NCI-H748 treated with DMSO at 0.1 percent for 48 hours (cell line): ENCODE measurements around the gene TTI1.
"Not testable (repeated sequence)": the region's sequence is repeated elsewhere in the genome, so short reads cannot be mapped to it uniquely, and the experiment has no call there.

ENCODE experiments used
- DNase-seq: peaks from one replicate; lab custom pipeline; 2025; lab: John Stamatoyannopoulos, UW

The TTI1 gene

DNA sequence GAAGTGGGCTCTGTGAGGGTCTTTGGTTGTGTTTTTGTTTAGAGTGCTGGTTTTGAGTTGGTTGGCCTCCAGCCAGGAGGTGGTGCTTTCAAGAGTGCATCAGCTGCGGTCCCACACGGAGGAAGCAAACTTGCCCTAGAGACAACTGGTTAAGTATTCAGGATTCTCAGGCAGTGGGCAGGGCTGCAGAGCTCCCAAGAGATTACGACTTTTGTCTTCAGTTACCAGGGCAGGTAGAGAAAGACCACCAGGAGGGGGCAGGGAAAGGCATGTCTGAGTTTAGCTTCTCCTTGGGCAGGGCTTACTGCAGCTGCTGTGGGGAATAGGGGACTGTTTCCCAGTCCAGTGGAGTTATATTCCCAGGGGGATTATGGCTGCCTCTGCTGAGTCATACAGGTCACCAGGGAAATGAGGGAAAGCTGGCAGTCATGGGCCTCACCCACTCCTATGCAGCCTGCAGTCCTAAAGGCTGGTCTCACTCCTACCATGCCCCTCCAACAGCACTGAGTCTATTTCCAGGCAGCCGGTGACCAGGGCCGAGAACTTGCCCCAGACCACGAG is 64.3 kb downstream of the TTI1 start:
- DNase-seq = peak; percentile 63

DNA sequence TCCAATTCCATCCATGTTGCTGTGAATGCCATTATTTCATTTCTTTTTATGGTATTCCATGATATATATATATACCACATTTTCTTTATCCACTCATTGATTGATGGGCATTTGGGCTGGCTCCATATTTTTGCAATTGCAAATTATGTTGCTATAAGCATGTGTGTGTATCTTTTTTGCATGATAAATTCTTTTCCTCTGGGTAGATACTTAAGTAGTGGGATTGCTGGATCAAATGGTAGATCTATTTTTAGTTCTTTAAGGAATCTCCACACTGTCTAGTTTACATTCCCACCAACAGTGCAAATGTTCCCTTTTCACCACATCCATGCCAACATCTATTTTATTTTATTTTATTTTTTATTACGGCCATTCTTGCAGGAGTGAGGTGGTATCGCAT is 69.8 kb downstream of the TTI1 start:
- DNase-seq = not testable (repeated sequence)

DNA sequence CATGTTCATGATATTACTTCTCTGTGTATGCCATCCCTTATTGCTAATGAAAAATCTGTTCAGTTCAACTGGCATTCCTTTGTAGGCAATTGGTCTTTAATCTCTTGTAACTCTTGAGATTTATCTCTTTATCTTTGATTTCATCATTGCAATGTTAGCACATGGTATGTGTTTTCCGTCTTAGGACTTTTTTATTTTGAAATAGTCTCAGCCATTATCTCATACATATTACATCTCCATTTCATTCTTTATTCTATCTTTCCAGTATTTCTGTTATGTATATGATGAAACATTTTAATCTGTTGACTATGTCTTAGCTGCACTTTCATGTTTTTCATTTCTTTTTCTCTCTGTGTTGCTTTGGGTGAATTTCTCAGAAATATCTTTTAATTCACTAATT is 72.2 kb downstream of the TTI1 start:
- no peak for DNase-seq

DNA sequence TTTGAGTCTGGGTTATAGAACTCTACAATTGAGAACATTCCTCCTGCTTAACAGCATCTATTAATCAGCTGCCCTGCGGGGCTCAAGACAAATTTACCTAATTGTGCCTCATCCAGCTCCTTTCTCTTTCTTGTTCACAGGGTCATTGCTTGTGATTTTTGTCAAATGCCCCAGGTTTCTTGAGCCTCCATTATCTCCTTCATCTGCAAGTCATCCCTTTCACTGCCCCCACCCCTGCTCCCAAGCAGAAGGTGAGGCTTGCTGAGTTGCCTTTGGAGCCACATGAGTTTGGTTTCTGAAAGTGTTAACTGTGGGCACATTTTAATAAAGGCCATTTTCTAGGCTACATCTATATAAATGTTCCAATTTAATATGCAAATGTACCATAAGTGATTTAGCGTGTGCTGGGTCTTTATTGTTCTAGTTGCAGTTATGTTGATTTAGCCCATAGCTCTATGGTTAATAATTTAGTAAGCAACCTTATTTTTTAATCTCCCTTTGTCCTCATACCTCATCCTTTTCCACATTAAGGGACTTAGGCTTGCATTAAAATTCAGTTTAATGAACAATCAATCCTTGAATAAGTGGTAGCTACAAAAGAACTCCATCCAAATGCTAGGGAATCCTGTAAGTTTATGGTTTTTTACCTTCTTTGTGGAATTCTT is 74.3 kb downstream of the TTI1 start:
- DNase-seq = no peak

DNA sequence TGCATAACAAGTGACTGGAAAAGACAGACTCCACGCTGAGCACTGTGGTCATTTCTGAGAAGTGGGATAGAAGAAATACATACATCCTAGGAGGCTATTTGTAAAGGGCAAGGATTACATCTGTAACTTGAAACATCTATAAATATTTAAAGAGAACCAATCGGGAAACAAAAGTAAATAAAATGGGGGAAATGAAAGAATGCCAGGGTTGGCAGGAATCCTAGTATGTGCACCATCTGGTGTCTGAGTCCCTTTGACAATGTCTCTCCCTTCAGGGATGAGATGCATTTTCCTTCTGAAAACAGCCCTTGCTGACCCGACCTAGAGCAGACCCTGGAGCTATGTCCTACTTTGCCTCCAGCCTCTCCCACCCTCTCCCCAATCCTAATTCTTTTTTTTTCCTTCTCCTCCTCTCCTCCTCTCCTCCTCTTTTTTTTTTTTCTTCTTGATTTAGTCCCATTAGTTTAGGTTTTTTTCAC is 77.1 kb downstream of the TTI1 start:
- peak; percentile 64 for DNase-seq

DNA sequence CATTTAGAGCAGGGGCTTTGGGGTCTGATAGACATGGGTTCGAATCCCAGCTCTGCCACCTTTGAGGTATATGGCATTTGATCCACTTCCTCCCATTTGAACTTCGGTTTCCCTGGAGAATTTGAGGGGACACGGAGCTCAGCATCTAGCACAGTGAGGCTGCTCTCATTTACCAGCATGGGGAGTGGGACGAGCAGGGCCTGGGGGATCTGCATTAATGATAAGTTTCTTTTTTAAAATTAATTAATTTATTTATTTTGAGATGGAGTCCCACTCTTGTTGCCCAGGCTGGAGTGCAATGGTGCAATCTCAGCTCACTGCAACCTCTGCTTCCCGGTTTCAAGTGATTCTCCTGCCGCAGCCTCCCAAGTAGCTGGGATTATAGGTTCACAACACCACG is 77.7 kb downstream of the TTI1 start:
- DNase-seq = no peak

DNA sequence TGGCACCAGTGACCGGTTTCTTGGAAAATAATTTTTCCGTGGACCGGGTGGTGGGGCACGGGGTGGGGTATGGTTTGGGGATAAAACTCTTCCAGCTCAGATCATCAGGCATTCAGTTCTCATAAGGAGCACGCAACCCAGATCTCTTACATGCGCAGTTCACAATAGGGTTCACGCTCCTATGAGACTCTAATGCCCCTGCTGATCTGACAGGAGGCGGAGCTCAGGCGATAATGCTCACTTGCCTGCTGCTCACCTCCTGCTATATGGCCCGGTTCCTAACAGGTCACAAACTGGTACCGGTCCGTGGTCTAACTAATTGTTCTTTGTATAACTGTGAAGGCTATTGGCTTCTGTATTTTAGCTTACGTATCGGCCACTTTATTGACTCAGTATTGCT is 78.6 kb downstream of the TTI1 start:
- no peak for DNase-seq

DNA sequence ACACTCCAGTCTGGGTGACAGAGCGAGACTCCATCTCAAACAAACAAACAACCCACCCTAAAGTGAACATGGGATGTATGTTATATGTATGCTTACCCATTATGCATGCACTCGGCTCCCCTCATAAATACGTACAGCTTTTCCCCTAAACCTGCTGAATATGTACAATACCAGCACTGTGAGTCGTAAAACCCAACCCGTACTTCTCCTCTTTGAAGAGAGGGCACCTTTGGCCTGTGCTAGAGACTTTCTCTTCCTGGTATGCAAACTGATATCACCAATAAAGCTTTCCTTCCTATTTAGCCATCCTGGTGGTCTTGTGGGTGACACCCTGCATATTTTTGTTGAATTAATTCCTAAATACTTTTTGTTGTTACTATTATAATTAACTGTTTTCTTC is 79.1 kb downstream of the TTI1 start:
- DNase-seq = no peak

DNA sequence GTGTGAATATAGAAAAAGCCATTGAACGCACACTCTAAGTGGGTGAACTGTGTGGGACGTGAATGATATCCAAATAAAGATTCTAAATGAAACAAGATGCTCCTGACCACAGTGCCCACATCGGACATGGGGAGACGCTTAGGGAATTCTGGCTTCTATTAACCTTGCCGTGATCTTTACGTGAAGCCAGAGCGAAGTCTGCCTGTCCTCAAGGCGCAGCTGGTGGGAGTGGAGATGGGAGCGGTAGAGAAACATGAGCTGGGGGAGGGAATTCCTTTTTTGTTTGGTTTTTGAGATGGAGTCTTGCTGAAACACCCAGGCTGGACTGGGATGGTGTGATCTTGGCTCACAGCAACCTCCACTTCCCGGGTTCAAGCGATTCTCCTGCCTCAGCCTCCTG is 84.3 kb downstream of the TTI1 start:
- no peak for DNase-seq

DNA sequence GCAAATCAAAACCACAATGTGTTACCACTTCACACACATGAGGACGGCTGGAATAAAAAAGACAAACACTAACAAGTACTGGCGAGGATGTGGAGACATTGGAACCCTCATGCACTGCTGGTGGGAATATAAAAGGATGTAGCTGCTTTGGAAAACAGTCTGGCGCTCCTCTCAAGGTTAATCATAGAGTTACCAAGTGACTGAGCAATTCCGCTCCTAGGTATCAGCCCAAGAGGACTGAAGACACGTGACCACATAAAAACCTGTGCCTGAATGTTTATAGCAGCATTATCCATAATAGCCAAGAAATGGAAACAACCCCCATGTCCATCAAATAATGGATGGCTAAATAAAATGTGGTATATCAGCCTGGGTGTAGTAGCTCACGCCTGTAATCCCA is 85.3 kb downstream of the TTI1 start:
- no peak for DNase-seq

DNA sequence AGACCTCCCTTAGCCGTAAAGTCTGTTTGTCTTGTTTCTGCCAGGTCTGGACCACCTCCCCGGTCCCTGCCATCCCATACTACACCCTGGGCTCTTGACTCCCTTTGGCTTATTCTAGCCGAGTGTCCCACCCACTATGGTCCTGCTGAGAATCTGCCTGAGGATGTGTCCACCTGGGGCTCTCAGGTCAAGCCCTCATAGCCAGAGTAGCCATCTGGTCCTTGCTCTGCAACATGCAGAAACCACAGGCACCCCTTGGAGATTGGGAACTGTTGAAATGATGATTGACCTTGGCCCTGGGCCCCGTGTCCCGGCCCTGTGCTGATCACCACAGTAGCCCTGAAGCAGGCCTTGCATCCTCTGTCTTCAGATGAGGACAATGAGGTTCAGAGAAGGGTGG is 86.3 kb downstream of the TTI1 start:
- no peak for DNase-seq

DNA sequence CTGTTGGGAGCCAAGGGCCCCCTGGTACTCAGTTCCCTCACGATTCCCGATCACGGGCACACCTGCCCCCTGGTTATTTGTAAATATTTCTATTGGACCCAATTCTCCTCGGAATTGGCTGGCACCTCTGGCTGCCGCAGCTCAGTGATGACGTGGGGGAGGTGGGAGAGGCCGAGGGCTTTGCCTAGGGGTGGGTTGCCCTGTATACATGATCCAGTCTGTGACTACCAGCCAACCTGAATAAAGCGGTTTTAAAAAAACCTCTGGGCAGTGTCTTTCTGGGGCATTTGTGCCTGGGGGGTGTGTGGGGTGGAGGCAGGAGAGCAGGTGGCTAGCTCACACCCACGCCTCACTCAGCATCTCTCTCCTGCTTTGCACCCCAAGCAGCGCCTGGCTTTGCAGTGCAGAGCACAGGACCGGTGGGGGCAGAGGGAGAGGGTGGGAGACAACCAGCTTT is 88.1 kb downstream of the TTI1 start:
- DNase-seq = peak; percentile 41

DNA sequence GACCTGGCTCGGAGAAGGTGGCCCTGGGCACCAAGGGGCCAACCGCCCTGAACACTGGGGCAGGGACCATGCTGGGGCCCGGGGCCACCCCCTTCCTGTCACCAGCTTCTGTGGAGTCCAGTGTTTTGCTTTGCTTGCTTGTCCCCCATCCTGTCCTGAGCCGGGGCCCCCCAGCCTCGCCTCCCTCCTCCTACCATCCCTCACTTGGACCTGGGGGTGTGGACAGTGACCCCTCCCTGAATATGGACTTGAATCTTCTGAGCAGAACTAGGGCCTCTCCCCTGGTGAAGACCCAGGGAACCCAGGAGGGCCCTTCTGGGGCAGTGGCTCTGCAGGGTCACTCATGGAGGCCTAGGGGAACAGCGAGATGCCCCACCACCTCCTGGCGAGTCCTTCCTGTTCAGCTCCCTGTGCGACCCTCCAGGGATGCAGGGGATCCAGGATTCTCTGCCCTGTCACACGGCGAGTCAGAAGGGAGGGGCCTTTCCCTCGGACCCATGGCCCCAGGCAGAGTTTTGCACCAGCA is 88.7 kb downstream of the TTI1 start:
- no peak for DNase-seq

DNA sequence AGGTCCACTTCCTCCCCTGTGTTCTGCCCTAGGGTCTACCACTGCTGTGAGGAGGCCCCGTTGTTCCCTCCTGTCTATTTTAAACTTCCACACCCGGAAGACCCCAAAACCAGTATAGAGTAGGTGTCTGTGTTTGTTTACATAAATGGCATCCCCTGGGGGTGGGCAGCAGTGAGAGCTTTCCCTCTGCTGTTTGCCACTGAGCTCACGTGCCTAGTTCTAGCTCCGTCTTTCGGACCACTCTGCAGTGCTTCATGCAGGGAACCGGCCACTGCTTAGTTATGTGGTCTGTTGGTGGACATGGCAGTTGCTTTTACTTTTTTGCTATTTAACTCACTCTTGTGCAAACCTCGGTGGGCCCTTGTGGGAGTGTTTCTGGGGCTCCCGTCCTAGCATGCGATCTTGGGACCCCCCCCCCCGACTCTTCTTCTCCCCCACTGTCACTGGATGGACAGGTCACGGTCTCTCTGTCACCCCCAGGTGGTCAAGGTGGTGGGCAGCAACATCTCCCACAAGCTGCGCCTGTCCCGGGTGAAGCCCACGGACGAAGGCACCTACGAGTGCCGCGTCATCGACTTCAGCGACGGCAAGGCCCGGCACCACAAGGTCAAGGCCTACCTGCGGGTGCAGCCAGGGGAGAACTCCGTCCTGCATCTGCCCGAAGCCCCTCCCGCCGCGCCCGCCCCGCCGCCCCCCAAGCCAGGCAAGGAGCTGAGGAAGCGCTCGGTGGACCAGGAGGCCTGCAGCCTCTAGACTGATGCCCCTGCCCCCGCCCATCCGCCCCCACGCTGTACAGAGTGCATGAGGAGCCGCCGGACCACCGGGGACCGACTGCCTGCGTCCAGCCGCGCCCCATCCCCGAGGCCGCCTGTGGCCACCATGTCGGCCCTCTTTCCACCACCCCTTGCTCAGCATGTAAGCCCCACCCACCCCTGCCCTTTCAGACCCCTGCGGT is 89.5 kb downstream of the TTI1 start:
- no peak for DNase-seq

DNA sequence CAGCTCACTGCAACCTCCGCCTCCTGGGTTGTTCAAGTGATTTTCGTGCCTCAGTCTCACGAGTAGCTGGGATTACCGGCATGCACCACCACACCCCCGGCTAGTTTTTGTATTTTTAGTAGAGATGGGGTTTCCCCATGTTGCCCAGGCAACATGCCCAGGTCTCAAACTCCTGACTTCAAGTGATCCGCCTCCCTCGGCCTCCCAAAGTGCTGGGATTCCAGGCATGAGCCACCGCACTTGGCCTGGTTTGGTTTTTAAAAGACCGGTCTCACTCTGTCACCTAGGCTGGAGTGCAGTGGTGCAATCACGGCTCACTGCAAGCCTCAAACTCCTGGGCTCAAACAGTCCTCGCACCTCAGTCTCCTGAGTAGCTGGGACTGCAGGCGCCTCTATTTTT is 90.2 kb downstream of the TTI1 start:
- no peak for DNase-seq

DNA sequence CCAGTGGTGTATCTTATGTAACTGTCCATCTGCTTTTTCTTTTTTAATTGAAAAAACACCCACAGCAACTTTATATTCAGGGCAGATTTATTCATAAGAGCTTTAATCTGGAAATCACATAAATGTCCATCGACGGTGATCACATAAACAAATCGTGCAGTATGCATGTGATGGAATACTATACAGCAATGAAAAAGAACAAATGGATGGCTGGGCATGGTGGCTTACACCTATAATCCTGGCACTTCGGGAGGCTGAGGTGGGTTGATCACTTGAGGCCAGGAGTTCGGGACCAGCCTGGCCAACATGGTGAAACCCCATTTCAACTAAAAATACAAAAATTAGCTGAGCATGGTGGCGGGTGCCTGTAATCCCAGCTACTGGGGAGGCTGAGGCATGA is 91.3 kb downstream of the TTI1 start:
- no peak for DNase-seq

DNA sequence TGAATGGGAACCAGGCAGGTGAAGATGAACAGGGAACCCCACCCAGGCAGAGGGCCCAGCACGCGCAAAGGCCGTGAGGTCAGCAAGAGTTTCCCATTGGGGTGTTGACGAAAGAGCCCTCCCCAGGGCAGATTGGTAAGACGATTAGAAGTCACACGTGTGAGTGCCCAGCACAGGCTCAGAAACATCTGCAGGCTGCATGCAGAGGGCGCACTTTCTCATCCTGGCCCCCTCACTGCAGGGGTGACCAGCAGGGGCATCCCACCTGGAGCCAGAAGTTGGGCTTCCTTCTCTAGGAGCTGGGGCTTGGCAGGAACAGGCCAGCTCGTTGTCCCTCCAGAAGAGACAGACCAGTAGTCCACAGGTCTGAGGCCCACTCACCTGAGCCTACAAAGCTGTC is 91.9 kb downstream of the TTI1 start:
- DNase-seq = no peak

DNA sequence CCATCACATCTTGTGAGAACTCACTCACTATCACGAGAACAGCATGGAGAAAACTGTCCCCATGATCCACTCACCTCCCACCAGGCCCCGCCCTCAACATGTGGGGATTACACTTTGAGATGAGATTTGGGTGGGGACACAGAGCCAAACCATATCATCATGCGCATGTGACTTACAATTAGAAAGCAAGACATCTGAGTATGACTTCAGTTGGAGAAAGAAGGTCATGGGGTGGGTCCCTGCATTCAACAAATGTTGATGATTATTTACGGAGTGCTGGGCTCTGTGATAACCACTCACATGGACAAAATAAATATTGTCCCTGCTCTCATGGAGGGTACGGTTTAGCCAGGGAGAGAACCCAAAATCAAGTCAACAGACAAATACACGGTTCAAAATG is 92.4 kb downstream of the TTI1 start:
- DNase-seq = no peak

DNA sequence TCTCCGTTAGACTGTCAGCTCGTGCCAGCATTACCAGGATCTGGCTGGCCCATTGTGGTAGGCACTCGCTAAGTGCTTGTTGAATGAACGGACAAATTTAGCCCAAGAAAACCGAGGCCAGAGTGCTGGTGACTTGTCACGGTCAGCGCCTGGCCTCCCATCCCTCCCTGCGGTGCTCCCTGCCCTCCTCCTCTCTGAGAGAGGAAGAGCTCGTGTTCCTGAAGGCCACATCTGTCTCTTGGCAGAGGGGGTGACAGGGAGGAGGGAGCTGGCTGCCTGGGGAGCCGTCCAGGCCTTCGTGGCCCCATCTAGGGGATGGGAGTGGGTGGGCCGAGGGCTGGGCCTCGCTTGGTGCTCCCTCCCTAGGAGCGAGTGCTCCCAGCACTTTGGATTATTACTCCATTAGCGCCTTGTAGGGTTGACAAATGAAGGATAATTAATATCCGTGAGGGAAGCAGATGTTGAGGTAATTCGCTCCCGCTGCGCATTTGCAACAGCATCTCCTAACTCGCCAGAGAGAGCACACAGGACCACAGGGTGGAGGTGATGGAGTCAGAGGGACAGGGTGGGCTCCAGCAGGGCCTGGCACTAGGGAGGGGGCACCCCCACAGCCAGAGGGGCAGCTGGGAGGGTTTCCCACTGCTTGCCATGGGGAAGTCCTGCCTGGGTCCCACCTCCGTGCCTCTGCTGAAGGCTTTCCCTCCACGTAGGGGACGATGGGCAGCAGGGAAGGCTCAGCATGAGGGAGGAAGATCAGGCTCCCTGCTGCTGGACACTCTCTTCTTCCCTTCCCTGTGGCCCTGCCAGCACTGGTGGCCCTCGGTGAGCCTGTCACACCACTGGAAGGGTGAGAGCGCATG is 93.3 kb downstream of the TTI1 start:
- DNase-seq = no peak

DNA sequence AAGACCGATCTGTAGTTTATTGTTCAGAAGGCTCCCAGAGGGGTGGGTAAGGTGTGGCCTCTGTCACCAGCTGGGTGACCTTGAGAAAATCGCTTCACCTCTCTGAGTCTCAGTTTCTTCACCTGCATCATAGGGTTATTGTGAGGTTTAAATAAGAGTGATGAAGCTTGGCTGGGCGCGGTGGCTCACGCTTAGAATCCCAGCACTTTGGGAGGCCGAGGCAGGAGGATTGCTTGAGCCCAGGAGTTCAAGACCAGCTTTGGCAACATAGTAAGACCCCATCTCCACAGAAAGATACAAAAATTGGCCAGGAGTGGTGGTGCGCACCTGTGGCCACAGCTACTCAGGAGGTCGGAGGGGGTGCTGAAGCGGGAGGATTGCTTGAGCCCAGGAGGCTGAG is 94.3 kb downstream of the TTI1 start:
- no peak for DNase-seq

DNA sequence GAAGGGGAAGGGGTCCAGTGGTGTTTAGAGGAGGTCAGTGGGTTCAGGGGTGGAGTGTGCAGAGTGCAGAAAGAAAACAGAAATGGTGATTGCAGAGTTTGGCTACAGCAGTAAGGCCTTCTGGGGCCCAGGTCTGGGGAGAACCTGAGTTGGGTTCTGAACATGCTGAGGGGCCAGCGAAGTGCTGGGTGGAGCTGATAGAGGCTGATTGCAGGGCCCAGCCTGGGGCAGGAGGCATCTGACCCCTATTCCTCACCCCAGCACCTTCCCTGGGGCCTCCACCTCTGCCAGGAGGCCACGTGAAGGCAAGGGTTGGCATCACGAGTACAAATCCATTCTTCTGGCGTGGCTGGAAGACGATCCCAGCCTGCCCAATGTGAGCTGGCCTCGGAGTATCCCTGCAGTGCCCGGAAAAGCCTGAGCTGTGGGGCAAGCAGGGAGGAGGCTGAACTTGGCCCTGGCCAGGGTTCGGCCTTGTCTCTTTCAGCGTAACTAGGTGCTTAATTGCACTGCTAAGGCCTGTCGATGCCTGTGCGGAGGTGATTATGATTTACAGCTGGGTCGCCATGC is 95.0 kb downstream of the TTI1 start:
- DNase-seq = no peak
